Motor neuron (in vitro differentiated cells): ENCODE data around the gene SDC1. TPM values are rescaled to one million over a fixed set of nuclear protein-coding genes. Genes with fewer than 3 reads are reported as not detected.

Experiments
- ATAC-seq, 8 experiments: fragments of 200-7000 bp; cut with Tn5 transposase; replicated peaks in 6 of 8; 2 replicates each; pipeline ENCODE4 v1.8.0; 2021; ENCODE audit warnings: mild to moderate bottlenecking in 8 of 8, moderate library complexity in 8 of 8
- H3K27ac ChIP-seq, 2 donors: fragments of 250-450 bp; sonication (Bioruptor Pico); 2 replicates each; pipeline ENCODE4 v1.9.0; 2021; ENCODE audit warnings: antibody characterized with exemption in 2 of 2, mild to moderate bottlenecking in 2 of 2, moderate library complexity in 1 of 2
- H3K4me1 ChIP-seq, 2 donors: fragments of 250-450 bp; sonication (Bioruptor Pico); replicated peaks in 1 of 2; 2 replicates each; pipeline ENCODE4 v1.6.1; 2021; ENCODE audit warnings: antibody characterized with exemption in 2 of 2, mild to moderate bottlenecking in 2 of 2, moderate library complexity in 1 of 2
- H3K4me3 ChIP-seq, 5 donors: fragments of 250-450 bp; sonication (Bioruptor Pico); 2 replicates each; pipeline ENCODE4 v1.9.0; 2021; ENCODE audit warnings: antibody characterized with exemption in 5 of 5, mild to moderate bottlenecking in 5 of 5, moderate library complexity in 4 of 5
- WGBS, 10 experiments: fragments of 450-650 bp; shearing (Covaris generic); methylation state at CpG; one replicate each; pipeline ENCODE4 v1.0.0; 2022; 5-methylcytosine and 5-hydroxymethylcytosine counted together
- in situ Hi-C, 9 experiments: fragments of 400-800 bp; cut with MboI; loops; one replicate each; pipeline ENCODE4 v1.15.0; 2021; ENCODE audit warnings: low sequenced_read_pairs in 9 of 9, low pct_unique_long_range_greater_than_20kb in 2 of 9; ENCODE audit not compliant: unreplicated experiment in 9 of 9
- total RNA-seq, 8 experiments: library from RNA; unstranded; fragments of 300-600 nt; gene quantifications; 2 replicates each; pipeline versions ENCODE4 v1.2.3 to v1.2.4, GENCODE V29; 2022

Gene SDC1
- total RNA-seq, 8 experiments from 2014 or later = 1.7 to 26.2 (median 8.1) TPM

GRCh38 chr2:20209373-20210109, 15.4 kb downstream of the SDC1 start:
- in situ Hi-C loops = no loop called here
- 87 to 100% (median 96%) methylated on average over 2 to 9 of the region's 21 CpGs; no CpG with 5 or more reads in 4 of the 10 experiments for WGBS, 10 experiments
- Histone ChIP-seq H3K27ac (no peak overlapping the region), H3K4me3 (no peak overlapping the region), H3K4me1 (peaks cover 21 to 24% of the 10 kb centered on the region in 2 donors)
- no peak for ATAC-seq

- Histone ChIP-seq H3K4me1 (peaks cover 17 to 19% of the 10 kb centered on the region in 2 donors), H3K27ac (no peak overlapping the region), H3K4me3 (no peak overlapping the region)
- in situ Hi-C loops = no loop called here
- WGBS, 10 experiments = 50 to 100% (median 60%) methylated on average over 1 of the region's 5 CpGs; no CpG with 5 or more reads in 6 of the 10 experiments
- peak in 1 of 8 experiments; percentile 41 for ATAC-seq
Observed at GRCh38 chr2:20208476-20208859, 16.5 kb downstream of the SDC1 start.

- Histone ChIP-seq H3K4me1 (peaks cover 2 to 5% of the 10 kb centered on the region in 2 donors), H3K27ac (no peak overlapping the region), H3K4me3 (no peak overlapping the region)
- 83 to 100% (median 97%) methylated on average over 1 to 4 of the region's 5 CpGs; no CpG with 5 or more reads in 4 of the 10 experiments for WGBS, 10 experiments
- ATAC-seq = no peak
- in situ Hi-C loops = no loop called here
Observed at GRCh38 chr2:20207051-20207450, 17.9 kb downstream of the SDC1 start.

DNA sequence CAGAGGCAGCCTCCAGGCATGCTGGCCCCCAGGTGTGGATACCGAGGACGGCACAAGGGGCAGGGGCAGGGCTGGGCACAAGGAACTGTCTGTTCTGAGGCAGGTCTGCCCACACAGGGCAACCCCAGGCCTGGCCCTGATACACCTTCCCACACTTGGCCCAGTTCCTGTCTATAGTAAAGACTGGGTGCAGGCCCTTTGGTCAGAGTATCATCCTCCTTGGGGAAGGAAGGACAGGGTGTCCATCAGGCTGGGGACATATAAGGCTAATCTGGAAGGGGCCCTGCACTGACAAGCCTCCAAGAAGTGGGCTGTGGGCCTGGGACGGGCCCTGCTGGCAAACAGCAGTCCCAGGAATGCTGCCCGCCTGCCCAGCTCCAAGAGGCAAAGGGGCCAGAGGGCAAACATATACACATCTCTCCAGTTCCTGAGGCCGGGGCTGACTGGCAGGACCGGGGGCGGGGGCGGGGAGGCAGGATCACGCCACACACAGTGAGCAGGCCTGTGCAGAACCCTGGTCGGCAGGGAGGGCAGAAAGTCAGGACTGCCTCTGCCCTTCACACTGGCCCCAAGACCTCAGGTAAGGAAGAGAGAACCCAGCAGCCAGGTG, 18.9 kb downstream of the SDC1 start:
- peak in 2 of 8 experiments; percentile 12 to 55 for ATAC-seq
- Histone ChIP-seq H3K27ac (no peak overlapping the region), H3K4me3 (no peak overlapping the region), H3K4me1 (no peaks in the 10 kb centered on the region)
- in situ Hi-C loops = no loop called here
- 80% methylated on average over 2 of the region's 10 CpGs; no CpG with 5 or more reads in 9 of the 10 experiments for whole genome bisulfite sequencing, 10 experiments

DNA sequence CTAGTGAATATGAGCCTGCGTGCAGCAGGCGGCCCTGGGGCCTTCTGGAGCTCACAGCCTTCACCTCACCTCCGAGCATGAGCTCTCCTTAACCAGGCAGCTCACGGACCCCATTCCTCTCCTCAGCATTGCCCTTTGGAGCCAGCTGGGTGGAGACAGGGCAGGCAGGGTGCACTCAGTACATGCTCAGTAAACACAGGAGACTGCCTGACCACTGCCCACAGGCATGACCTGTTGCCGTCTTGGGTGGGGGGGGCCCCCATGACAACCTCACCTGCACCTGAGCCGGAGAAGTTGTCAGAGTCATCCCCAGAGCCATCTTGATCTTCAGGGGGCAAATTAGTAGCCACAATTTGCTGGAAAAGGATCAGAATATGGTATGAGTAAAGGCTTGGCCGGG, 19.9 kb downstream of the SDC1 start:
- Histone ChIP-seq H3K4me3 (no peak overlapping the region), H3K27ac (no peak overlapping the region), H3K4me1 (no peaks in the 10 kb centered on the region)
- 75 to 100% (median 90%) methylated on average over 1 to 4 of the region's 7 CpGs; no CpG with 5 or more reads in 6 of the 10 experiments for WGBS, 10 experiments
- ATAC-seq = no peak
- in situ Hi-C loops = no loop called here

DNA sequence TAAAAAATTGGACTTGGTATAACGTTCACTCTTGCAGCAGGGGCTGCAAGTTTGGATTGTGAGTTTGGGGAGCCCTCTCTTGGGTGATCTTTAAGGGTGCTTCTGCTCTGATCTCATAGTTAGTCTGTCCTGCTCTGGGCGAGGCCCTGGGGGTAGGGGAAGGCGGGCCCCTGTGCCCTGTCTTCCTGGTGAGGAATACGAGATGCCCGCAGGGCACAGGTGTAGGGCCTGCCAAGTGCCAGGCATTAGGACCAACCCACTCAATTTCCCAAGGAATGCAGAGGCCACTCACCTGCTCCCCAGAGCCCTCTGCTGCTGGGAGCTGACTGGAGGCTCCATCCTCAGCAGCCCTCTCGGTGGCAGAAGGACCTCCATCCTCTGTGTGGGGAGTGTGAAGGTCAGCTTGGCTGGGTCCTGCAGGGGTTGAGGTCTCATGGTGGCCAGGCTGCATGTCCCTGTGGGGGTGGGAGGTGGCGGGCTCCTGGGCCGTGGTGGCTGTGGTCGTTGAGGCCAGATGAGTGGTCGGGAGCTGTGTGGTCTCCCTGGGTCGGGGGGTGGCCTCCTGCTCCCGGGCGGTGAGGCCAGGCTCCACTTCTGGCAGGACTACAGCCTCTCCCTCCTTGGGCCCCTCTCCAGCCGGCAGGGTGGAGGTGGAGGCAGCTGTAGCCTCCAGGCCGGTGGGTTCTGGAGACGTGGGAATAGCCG, 21.3 kb downstream of the SDC1 start:
- Histone ChIP-seq H3K4me3 (no peak overlapping the region), H3K27ac (no peak overlapping the region), H3K4me1 (peaks cover 9% of the 10 kb centered on the region in 2 donors)
- in situ Hi-C loops = no loop called here
- WGBS, 10 experiments = 89 to 100% (median 100%) methylated on average over 1 to 5 of the region's 17 CpGs; no CpG with 5 or more reads in 4 of the 10 experiments
- ATAC-seq = no peak

- WGBS, 10 experiments = 100% methylated on average over 1 to 3 of the region's 10 CpGs; no CpG with 5 or more reads in 7 of the 10 experiments
- no peak for ATAC-seq
- in situ Hi-C loops = no loop called here
- Histone ChIP-seq H3K4me1 (peaks cover 15% of the 10 kb centered on the region in 2 donors), H3K4me3 (no peak overlapping the region), H3K27ac (no peak overlapping the region)
Observed at GRCh38 chr2:20203072-20203471, 21.9 kb downstream of the SDC1 start.

DNA sequence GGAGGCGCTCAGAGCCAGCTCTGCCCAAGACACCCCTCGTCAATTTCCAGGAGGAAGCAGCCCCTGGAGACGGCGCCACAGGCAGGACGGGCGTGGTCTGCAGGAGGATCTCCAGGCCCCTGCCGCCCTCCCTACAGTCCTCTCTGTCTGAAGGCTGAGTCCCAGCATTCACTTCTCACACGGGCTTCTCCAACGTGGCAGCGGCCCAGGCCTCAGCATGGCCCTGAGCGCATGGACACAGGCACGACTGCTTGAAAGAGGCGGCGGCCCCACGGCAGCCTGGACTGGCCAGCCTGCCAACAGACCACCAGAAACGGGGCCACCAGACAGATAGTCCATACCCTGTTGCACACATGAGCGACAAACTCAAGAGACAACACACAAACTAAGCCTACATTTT, 23.3 kb downstream of the SDC1 start:
- no peak for ATAC-seq
- H3K4me1 ChIP-seq = peaks cover 27 to 28% of the 10 kb centered on the region in 2 donors
- in situ Hi-C loops = no loop called here
- no peak overlapping the region for H3K27ac ChIP-seq
- no peak overlapping the region for H3K4me3 ChIP-seq
- 50 to 100% (median 82%) methylated on average over 2 to 10 of the region's 17 CpGs; no CpG with 5 or more reads in 6 of the 10 experiments for WGBS, 10 experiments

- no peak for ATAC-seq
- Histone ChIP-seq H3K4me1 (peaks cover 33 to 35% of the 10 kb centered on the region in 2 donors), H3K4me3 (no peak overlapping the region), H3K27ac (no peak overlapping the region)
- WGBS, 10 experiments = 20 to 100% (median 92%) methylated on average over 1 to 12 of the region's 26 CpGs; no CpG with 5 or more reads in 2 of the 10 experiments
- in situ Hi-C loops = no loop called here
Observed at GRCh38 chr2:20200697-20201555, 24.0 kb downstream of the SDC1 start.

DNA sequence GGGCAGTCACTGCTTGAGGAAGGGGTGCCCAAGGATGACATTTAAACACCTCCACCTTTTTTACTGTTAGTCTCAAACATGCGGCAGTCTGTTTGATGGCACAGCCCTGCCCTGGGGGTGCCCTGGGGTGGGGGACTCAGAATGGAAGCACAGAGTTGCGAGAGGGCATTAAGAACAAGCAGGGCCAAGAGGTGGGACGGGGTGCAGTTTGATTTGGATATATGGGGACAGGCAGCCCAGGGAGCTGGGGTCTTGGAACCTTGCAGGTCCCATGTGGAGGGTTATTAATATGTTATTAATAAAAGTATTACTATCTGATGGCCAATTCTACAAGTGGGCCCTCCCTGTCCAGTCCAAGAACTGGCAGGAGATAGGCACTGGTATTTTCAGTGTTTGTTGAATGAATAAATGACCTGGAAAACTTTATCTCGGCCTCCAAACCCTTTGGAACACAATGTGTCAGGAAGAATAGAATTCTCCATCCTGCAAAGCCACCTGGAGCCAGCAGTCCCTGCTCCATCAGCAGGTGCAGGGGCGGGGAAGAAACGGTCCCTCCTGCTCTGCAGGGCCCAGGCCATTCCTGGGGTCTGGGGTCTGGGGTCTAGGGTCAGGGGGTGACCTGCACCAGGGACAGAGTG, 25.2 kb downstream of the SDC1 start:
- in situ Hi-C loops = no loop called here
- peaks cover 35 to 37% of the 10 kb centered on the region in 2 donors for H3K4me1 ChIP-seq
- WGBS, 10 experiments = 40 to 100% (median 80%) methylated on average over 1 to 2 of the region's 6 CpGs; no CpG with 5 or more reads in 5 of the 10 experiments
- H3K27ac ChIP-seq = no peak overlapping the region
- H3K4me3 ChIP-seq = no peak overlapping the region
- ATAC-seq = no peak

GRCh38 chr2:20198796-20199632, 25.9 kb downstream of the SDC1 start:
- no peak for ATAC-seq
- no peak overlapping the region for H3K4me3 ChIP-seq
- H3K27ac ChIP-seq = peak overlapping the region; percentile 4 to 26
- in situ Hi-C loops = no loop called here
- 17 to 89% (median 68%) methylated on average over 1 to 11 of the region's 14 CpGs for WGBS, 10 experiments
- peaks cover 42 to 44% of the 10 kb centered on the region in 2 donors for H3K4me1 ChIP-seq
